OCI-LY3 (cell line): ENCODE data around the gene DNAJC15.

ENCODE experiments used
- H2AFZ ChIP-seq: fragments of 200-600, 300-600 bp; shearing (Covaris generic); 2 replicates; pipeline ENCODE4 v1.6.0; 2014; ENCODE audit warnings: antibody characterized with exemption, low read depth, low read length
- H3K27ac ChIP-seq: fragments of 200-600, 300-600 bp; sonication (generic); 2 replicates; pipeline ENCODE4 v1.5.1; 2014; ENCODE audit warnings: mild to moderate bottlenecking, low read length, moderate library complexity, mixed read lengths
- H3K27me3 ChIP-seq: fragments of 200-600, 300-600 bp; sonication (generic); 2 replicates; pipeline ENCODE4 v1.6.1; 2014; ENCODE audit warnings: low read depth, low read length, mixed read lengths
- H3K36me3 ChIP-seq: fragments of 200-600, 300-600 bp; sonication (generic); replicated peaks from 2 replicates; pipeline ENCODE3; 2014; ENCODE audit warnings: low read depth, low read length, mixed read lengths
- H3K4me1 ChIP-seq: fragments of 300-600, 200-600 bp; sonication (generic); 2 replicates; pipeline ENCODE4 v1.6.1; 2014; ENCODE audit warnings: low read length, mixed read lengths
- H3K4me2 ChIP-seq: fragments of 200-600, 300-600 bp; sonication (generic); 2 replicates; pipeline ENCODE4 v1.6.1; 2014; ENCODE audit warnings: low read length, mixed read lengths
- H3K4me3 ChIP-seq: fragments of 300-600, 200-600 bp; sonication (generic); 2 replicates; pipeline ENCODE4 v1.5.1; 2014; ENCODE audit warnings: antibody characterized with exemption, mild to moderate bottlenecking, low read length, moderate library complexity
- H3K79me2 ChIP-seq: fragments of 300-600, 200-600 bp; shearing (Covaris generic); 2 replicates; pipeline ENCODE4 v1.6.1; 2014; ENCODE audit warnings: mild to moderate bottlenecking, low read length, mixed read lengths
- H3K9ac ChIP-seq: fragments of 300-600, 200-600 bp; shearing (Covaris generic); 2 replicates; pipeline ENCODE4 v1.6.0; 2014; ENCODE audit warnings: mild to moderate bottlenecking, low read length, moderate library complexity
- H3K9me3 ChIP-seq: fragments of 200-600, 300-600 bp; shearing (Covaris generic); 2 replicates; pipeline ENCODE4 v1.6.1; 2014; ENCODE audit warnings: low read length, mixed read lengths; ENCODE audit not compliant: insufficient read depth
- H4K20me1 ChIP-seq: fragments of 200-600, 300-600 bp; sonication (generic); 2 replicates; pipeline ENCODE4 v1.6.1; 2016; ENCODE audit warnings: low read length, mixed read lengths; ENCODE audit not compliant: insufficient read depth
- CTCF ChIP-seq: fragments of 200-600, 300-600 bp; sonication (generic); IDR thresholded peaks from 2 replicates; pipeline ENCODE4 v1.5.1; 2014; ENCODE audit warnings: antibody characterized with exemption, low read length, low read depth
- EZH2phosphoT487 ChIP-seq: fragments of 200-600 bp; shearing (Covaris generic); IDR thresholded peaks from 2 replicates; pipeline ENCODE4 v1.6.1; 2018; ENCODE audit warnings: antibody characterized with exemption, mixed run types, low read depth

DNAJC15 gene

GRCh38 chr13:43088093-43088511, 64.7 kb downstream of the DNAJC15 start:
- Histone ChIP-seq H3K27me3 (no peaks in the 10 kb centered on the region), H3K9ac (no peak overlapping the region), H3K4me2 (no peak overlapping the region), H3K36me3 (peaks cover 20% of the 10 kb centered on the region), H2AFZ (no peak overlapping the region), H3K79me2 (no peaks in the 10 kb centered on the region), H3K27ac (no peak overlapping the region), H3K9me3 (no peaks in the 10 kb centered on the region), H3K4me3 (no peak overlapping the region), H4K20me1 (no peaks in the 10 kb centered on the region), H3K4me1 (no peaks in the 10 kb centered on the region)
- TF ChIP-seq CTCF: no peak
- no peak for TF ChIP-seq EZH2phosphoT487

- H2AFZ ChIP-seq: no peak overlapping the region
- H3K4me3 ChIP-seq: no peak overlapping the region
- no peaks in the 10 kb centered on the region for H3K27me3 ChIP-seq
- H3K79me2 ChIP-seq: no peaks in the 10 kb centered on the region
- H3K27ac ChIP-seq: no peak overlapping the region
- 0 out of 2 replicates have a peak, but pooled peaks cover 4% of the 10 kb centered on the region for H3K4me1 ChIP-seq
- TF ChIP-seq CTCF (no peak), EZH2phosphoT487 (no peak)
- no peak overlapping the region for H3K4me2 ChIP-seq
- H3K36me3 ChIP-seq: peaks cover 20% of the 10 kb centered on the region
- H4K20me1 ChIP-seq: no peaks in the 10 kb centered on the region
- no peaks in the 10 kb centered on the region for H3K9me3 ChIP-seq
- no peak overlapping the region for H3K9ac ChIP-seq
Measured at GRCh38 chr13:43089912-43090498, 66.6 kb downstream of the DNAJC15 start.

- Histone ChIP-seq H2AFZ (no peak overlapping the region), H3K4me2 (no peak overlapping the region), H3K9me3 (no peaks in the 10 kb centered on the region), H3K9ac (no peak overlapping the region), H3K4me1 (0 out of 2 replicates have a peak, but pooled peaks cover 6% of the 10 kb centered on the region), H4K20me1 (no peaks in the 10 kb centered on the region), H3K36me3 (peaks cover 8% of the 10 kb centered on the region), H3K27me3 (no peaks in the 10 kb centered on the region), H3K4me3 (no peak overlapping the region), H3K27ac (no peak overlapping the region), H3K79me2 (no peaks in the 10 kb centered on the region)
- TF ChIP-seq EZH2phosphoT487: no peak
- TF ChIP-seq CTCF: no peak
Measured at GRCh38 chr13:43094901-43095300, 71.5 kb downstream of the DNAJC15 start.

- Histone ChIP-seq H3K4me1 (0 out of 2 replicates have a peak, but pooled peaks cover 6% of the 10 kb centered on the region), H3K4me2 (no peak overlapping the region), H3K27ac (no peak overlapping the region), H3K79me2 (peaks cover 7% of the 10 kb centered on the region; the same call in 1 of the 2 replicates), H3K27me3 (no peaks in the 10 kb centered on the region), H3K36me3 (peaks cover 3% of the 10 kb centered on the region), H4K20me1 (peaks cover 4% of the 10 kb centered on the region; the same call in 1 of the 2 replicates), H2AFZ (no peak overlapping the region), H3K4me3 (no peak overlapping the region), H3K9ac (no peak overlapping the region), H3K9me3 (no peaks in the 10 kb centered on the region)
- TF ChIP-seq EZH2phosphoT487: no peak
- TF ChIP-seq CTCF: no peak
Measured at GRCh38 chr13:43095771-43096719, 72.7 kb downstream of the DNAJC15 start.
